Measurements from ENCODE around the gene ATAD3C.
"Not testable (repeated sequence)": the region's sequence is repeated elsewhere in the genome, so short reads cannot be mapped to it uniquely, and the experiment has no call there.

The ATAD3C gene

DNA sequence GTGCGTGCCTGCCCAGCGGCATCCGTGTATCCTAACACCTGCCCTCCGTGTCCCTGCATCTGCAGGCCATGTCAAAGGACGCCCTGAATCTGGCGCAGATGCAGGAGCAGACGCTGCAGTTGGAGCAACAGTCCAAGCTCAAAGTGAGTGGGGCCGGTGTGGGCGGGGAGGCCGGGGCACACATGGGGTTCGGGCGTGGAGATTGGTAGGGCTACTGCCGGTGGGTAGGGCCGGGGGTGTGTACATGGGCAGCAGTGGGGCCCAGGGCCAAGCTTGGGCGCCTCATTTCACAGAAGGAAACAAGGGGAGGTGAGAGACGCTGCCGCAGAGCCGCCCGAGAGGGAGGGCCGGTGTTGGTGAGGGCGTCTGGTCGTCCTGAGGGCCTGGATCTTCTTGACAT is 1.1 kb downstream of the ATAD3C start:
- not testable (repeated sequence) for H3K27ac ChIP-seq (ENCODE audit: insufficient read depth, low read length, poor library complexity, severe bottlenecking); H3K9me3 ChIP-seq (ENCODE audit: control insufficient read depth, low read length); H3K27me3 ChIP-seq (replicated peaks; ENCODE audit: control insufficient read depth, insufficient read depth, low read length, poor library complexity, severe bottlenecking); H3K4me3 ChIP-seq (ENCODE audit: insufficient read depth, low read depth, low read length, poor library complexity, severe bottlenecking); H3K4me1 ChIP-seq (ENCODE audit: control insufficient read depth, insufficient read depth, low read length, poor library complexity, severe bottlenecking); H3K36me3 ChIP-seq (ENCODE audit: control insufficient read depth, insufficient read depth, low read length); DNase-seq

DNA sequence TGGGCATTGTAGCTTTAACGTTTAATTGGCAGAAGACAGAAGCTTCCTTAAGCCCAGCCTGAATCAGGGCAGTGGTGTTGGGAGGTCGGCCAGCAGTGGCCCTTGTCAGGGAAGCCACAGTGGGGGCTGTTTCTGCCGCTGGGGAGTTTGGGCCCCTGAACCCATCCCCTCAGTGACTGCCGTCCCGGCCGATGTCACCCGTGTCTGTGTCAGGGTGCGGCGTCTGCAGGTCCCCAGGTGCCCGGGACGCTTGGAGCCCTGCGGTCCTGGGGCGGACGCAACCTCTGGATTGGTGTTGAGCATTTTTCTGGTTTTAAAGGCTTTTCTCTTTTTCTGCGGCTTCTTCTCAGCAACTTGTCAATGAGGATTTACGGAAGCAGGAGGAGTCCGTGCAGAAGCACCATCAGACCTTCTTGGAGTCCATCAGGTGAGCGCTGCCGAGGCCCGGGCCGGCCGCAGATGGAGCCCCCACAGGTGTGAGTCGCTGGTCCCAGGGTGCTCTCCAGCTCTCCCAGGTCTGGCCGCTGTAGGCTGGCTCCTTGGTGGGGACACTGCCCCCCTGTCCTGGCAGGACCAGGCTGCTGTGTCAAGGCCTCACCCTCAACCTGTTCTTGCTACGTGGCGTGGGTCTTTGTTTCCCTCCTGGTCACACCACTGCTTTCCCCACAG is 2.3 kb downstream of the ATAD3C start:
- DNase-seq, result no peak
- no peaks in the 10 kb centered on the region for H3K36me3 ChIP-seq (ENCODE audit: control insufficient read depth, insufficient read depth, low read length)
- no peak overlapping the region for H3K4me3 ChIP-seq (ENCODE audit: insufficient read depth, low read depth, low read length, poor library complexity, severe bottlenecking)
- H3K4me1 ChIP-seq (ENCODE audit: control insufficient read depth, insufficient read depth, low read length, poor library complexity, severe bottlenecking), result no peaks in the 10 kb centered on the region
- H3K27ac ChIP-seq (ENCODE audit: insufficient read depth, low read length, poor library complexity, severe bottlenecking), result no peak overlapping the region
- no peaks in the 10 kb centered on the region for H3K27me3 ChIP-seq (replicated peaks; ENCODE audit: control insufficient read depth, insufficient read depth, low read length, poor library complexity, severe bottlenecking)
- H3K9me3 ChIP-seq (ENCODE audit: control insufficient read depth, low read length), result no peaks in the 10 kb centered on the region

DNA sequence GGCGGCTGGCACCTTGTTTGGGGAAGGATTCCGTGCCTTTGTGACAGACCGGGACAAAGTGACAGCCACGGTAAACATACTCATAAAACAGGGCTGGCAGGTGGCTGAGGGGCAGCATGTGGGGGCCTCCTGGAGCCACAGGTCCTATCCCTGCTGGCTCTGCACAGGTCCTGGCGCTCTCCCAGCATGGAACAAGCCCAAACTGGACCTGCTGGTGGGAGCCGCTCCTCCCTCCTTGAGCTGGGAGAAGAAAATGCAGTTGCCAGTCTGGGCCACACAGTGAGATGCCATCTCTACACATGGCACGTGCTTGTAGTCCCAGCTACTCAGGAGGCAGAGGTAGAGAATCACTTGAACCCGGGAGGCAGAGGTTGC is 2.9 kb downstream of the ATAD3C start:
- H3K4me1 ChIP-seq (ENCODE audit: control insufficient read depth, insufficient read depth, low read length, poor library complexity, severe bottlenecking); H3K27me3 ChIP-seq (replicated peaks; ENCODE audit: control insufficient read depth, insufficient read depth, low read length, poor library complexity, severe bottlenecking); H3K27ac ChIP-seq (ENCODE audit: insufficient read depth, low read length, poor library complexity, severe bottlenecking); DNase-seq; H3K9me3 ChIP-seq (ENCODE audit: control insufficient read depth, low read length); H3K36me3 ChIP-seq (ENCODE audit: control insufficient read depth, insufficient read depth, low read length); H3K4me3 ChIP-seq (ENCODE audit: insufficient read depth, low read depth, low read length, poor library complexity, severe bottlenecking): not testable (repeated sequence)

DNA sequence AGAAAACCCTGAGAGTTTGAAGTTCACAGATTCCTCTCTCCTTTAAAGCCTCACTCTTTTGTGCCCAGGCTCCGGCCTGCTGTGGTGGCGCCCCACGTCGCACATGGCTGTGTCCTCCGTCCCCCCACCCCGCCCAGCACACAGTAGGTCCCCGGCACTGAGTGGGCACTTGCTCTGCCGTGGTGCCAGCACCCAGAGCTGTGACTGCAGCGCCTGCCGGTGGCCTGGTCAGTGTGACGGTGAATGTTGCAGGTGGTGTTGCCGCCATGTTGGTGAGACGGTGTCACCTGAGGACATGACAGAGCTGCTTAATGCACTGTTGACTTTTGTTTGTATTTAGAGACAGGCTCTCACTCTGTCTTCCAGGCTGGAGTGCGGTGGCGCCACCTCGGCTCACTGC is 3.4 kb downstream of the ATAD3C start:
- Histone ChIP-seq H3K36me3 (ENCODE audit: control insufficient read depth, insufficient read depth, low read length) (no peaks in the 10 kb centered on the region), H3K4me1 (ENCODE audit: control insufficient read depth, insufficient read depth, low read length, poor library complexity, severe bottlenecking) (no peaks in the 10 kb centered on the region), H3K27me3 (replicated peaks; ENCODE audit: control insufficient read depth, insufficient read depth, low read length, poor library complexity, severe bottlenecking) (no peaks in the 10 kb centered on the region), H3K9me3 (ENCODE audit: control insufficient read depth, low read length) (no peaks in the 10 kb centered on the region), H3K27ac (ENCODE audit: insufficient read depth, low read length, poor library complexity, severe bottlenecking) (no peak overlapping the region), H3K4me3 (ENCODE audit: insufficient read depth, low read depth, low read length, poor library complexity, severe bottlenecking) (no peak overlapping the region)
- no peak for DNase-seq

DNA sequence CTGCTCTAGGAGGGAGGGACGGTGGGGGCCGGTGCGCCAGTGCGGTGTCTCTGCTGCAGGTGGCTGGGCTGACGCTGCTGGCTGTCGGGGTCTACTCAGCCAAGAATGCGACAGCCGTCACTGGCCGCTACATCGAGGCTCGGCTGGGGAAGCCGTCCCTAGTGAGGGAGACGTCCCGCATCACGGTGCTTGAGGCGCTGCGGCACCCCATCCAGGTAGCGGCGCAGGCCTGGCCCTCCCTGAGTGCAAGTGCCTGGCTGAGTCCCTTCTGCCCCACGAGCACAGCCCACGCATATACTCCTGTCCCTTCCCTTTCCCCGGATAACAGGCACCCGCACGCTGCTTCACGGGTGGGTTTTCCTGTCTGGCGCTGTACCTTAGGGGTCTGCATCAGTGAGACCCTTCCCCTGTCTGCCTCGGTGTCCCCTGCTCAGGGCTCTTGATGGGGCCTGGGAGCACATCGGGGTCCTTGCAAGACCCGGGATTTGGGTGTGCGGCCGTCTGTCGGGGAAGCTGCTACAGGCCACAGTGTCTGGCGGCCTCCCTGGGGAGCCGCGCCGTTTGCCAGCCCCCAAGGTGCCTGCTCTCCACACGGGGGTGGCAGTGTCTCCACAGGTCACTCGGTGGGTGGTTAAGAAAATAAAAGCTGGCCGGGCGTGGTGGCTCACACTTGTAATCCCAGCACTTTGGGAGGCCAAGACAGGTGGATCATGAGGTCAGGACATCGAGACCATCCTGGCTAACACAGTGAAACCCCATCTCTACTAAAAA is 5.0 kb downstream of the ATAD3C start:
- H3K36me3 ChIP-seq (ENCODE audit: control insufficient read depth, insufficient read depth, low read length); H3K27me3 ChIP-seq (replicated peaks; ENCODE audit: control insufficient read depth, insufficient read depth, low read length, poor library complexity, severe bottlenecking); H3K9me3 ChIP-seq (ENCODE audit: control insufficient read depth, low read length); H3K4me3 ChIP-seq (ENCODE audit: insufficient read depth, low read depth, low read length, poor library complexity, severe bottlenecking); H3K4me1 ChIP-seq (ENCODE audit: control insufficient read depth, insufficient read depth, low read length, poor library complexity, severe bottlenecking); DNase-seq; H3K27ac ChIP-seq (ENCODE audit: insufficient read depth, low read length, poor library complexity, severe bottlenecking): not testable (repeated sequence)

DNA sequence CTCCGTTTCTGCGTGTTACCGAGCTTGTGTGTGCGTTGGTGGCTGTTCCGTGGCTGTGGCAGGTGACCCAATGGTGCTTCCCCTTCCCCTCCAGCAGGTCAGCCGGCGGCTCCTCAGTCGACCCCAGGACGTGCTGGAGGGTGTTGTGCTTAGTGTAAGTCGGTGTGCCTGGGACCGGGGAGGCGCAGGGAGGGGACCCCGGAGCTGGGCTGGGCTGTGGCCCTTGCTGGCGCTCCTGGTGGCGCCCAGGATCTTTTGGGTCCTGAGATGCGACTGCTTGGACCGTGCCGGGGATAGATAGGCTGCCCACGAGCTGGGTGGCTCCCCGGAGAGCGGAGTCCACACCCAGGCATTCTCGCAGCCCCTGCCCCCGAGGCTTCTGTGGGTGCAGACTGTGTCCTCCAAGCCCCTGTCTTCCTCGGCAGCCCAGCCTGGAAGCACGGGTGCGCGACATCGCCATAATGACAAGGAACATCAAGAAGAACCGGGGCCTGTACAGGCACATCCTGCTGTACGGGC is 5.9 kb downstream of the ATAD3C start:
- H3K9me3 ChIP-seq (ENCODE audit: control insufficient read depth, low read length), result no peaks in the 10 kb centered on the region
- H3K27me3 ChIP-seq (replicated peaks; ENCODE audit: control insufficient read depth, insufficient read depth, low read length, poor library complexity, severe bottlenecking), result no peaks in the 10 kb centered on the region
- H3K4me1 ChIP-seq (ENCODE audit: control insufficient read depth, insufficient read depth, low read length, poor library complexity, severe bottlenecking), result no peaks in the 10 kb centered on the region
- no peak overlapping the region for H3K27ac ChIP-seq (ENCODE audit: insufficient read depth, low read length, poor library complexity, severe bottlenecking)
- no peaks in the 10 kb centered on the region for H3K36me3 ChIP-seq (ENCODE audit: control insufficient read depth, insufficient read depth, low read length)
- no peak for DNase-seq
- H3K4me3 ChIP-seq (ENCODE audit: insufficient read depth, low read depth, low read length, poor library complexity, severe bottlenecking), result no peak overlapping the region

DNA sequence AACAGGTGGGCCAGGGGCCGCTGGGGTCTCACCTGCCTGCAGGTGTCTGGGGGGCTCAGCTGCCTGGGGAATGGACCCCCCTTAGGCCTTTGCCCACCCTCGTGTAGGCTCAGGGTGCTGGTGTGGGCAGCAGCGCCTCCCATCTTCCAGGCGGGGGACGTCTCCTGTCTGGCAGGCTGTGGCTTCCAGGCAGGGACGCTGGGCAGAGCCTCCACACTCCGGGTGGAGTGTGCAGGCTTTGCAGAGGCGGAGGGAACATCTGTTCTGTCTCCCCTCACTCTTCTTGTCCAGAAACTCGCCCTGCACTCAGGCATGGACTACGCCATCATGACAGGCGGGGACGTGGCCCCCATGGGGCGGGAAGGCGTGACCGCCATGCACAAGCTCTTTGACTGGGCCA is 6.4 kb downstream of the ATAD3C start:
- not testable (repeated sequence) for DNase-seq; H3K9me3 ChIP-seq (ENCODE audit: control insufficient read depth, low read length); H3K4me3 ChIP-seq (ENCODE audit: insufficient read depth, low read depth, low read length, poor library complexity, severe bottlenecking); H3K27ac ChIP-seq (ENCODE audit: insufficient read depth, low read length, poor library complexity, severe bottlenecking); H3K36me3 ChIP-seq (ENCODE audit: control insufficient read depth, insufficient read depth, low read length); H3K27me3 ChIP-seq (replicated peaks; ENCODE audit: control insufficient read depth, insufficient read depth, low read length, poor library complexity, severe bottlenecking); H3K4me1 ChIP-seq (ENCODE audit: control insufficient read depth, insufficient read depth, low read length, poor library complexity, severe bottlenecking)

DNA sequence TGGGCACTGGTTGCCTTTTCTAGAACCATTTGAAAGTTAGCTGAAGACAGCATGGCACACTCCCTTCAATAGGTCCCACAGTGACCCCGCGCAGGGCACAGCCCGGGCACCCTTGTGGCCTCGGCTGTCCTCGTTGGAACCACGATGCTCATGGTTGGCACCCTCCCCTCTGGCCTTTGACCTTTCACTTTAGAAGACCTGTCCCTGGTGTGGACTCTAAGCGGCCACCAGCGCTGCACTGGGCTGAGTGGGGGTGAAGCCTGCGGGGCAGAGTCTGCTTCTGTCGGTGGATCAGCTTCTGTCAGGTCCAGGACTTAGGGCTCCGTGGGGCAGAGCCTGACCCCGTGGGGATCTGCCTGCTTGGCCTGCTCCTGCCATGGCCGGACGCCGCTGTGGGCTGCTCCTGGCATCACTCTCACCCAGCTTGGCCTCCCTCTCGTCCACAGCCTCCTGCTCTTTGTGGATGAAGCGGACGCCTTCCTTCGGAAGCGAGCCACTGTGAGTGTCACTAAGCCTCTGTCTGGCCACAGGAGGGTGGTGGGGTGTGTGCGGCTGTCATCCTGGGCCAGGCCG is 7.3 kb downstream of the ATAD3C start:
- not testable (repeated sequence) for H3K36me3 ChIP-seq (ENCODE audit: control insufficient read depth, insufficient read depth, low read length); DNase-seq; H3K27ac ChIP-seq (ENCODE audit: insufficient read depth, low read length, poor library complexity, severe bottlenecking); H3K4me3 ChIP-seq (ENCODE audit: insufficient read depth, low read depth, low read length, poor library complexity, severe bottlenecking); H3K9me3 ChIP-seq (ENCODE audit: control insufficient read depth, low read length); H3K4me1 ChIP-seq (ENCODE audit: control insufficient read depth, insufficient read depth, low read length, poor library complexity, severe bottlenecking); H3K27me3 ChIP-seq (replicated peaks; ENCODE audit: control insufficient read depth, insufficient read depth, low read length, poor library complexity, severe bottlenecking)

DNA sequence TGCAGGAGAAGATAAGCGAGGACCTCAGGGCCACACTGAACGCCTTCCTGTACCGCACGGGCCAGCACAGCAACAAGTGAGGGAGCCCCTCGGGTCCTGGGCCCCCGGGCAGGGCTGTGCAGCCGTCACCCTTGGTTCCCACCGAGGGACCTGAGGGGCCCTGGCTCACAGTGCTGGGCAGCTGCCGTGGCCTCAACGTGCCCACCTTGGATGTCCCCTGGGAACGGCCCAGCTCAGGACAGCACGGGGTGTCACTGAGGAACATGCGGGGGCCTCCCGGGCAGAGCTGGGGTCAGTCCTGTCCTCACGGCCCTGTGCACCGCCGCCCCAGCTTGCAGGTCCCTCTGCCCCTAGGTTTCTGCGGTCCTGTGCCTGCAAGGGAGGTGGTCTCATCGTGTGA is 9.7 kb downstream of the ATAD3C start:
- not testable (repeated sequence) for H3K27ac ChIP-seq (ENCODE audit: insufficient read depth, low read length, poor library complexity, severe bottlenecking); H3K4me3 ChIP-seq (ENCODE audit: insufficient read depth, low read depth, low read length, poor library complexity, severe bottlenecking); DNase-seq; H3K9me3 ChIP-seq (ENCODE audit: control insufficient read depth, low read length); H3K36me3 ChIP-seq (ENCODE audit: control insufficient read depth, insufficient read depth, low read length); H3K4me1 ChIP-seq (ENCODE audit: control insufficient read depth, insufficient read depth, low read length, poor library complexity, severe bottlenecking); H3K27me3 ChIP-seq (replicated peaks; ENCODE audit: control insufficient read depth, insufficient read depth, low read length, poor library complexity, severe bottlenecking)

DNA sequence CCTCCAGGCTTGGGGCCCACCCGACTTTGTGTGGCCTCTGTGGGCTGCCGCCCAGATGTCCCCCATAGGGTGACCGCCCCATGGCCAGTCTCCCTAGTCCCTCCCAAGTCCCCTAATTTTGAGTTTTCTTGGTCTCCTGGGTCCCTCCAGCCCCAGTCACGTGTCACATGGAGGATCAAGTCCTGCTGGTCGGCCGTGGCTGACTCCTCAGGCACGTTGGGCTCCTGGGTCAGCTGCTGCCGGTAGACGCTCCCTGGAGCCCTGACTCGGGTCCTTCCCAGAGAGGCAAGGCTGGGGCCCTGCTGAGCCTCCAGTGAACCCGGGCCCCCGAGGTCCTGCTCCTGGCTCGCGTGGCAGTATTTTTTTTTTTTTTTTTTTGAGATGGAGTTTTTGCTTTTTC is 10.2 kb downstream of the ATAD3C start:
- H3K4me3 ChIP-seq (ENCODE audit: insufficient read depth, low read depth, low read length, poor library complexity, severe bottlenecking); H3K27me3 ChIP-seq (replicated peaks; ENCODE audit: control insufficient read depth, insufficient read depth, low read length, poor library complexity, severe bottlenecking); H3K9me3 ChIP-seq (ENCODE audit: control insufficient read depth, low read length); H3K36me3 ChIP-seq (ENCODE audit: control insufficient read depth, insufficient read depth, low read length); DNase-seq; H3K4me1 ChIP-seq (ENCODE audit: control insufficient read depth, insufficient read depth, low read length, poor library complexity, severe bottlenecking); H3K27ac ChIP-seq (ENCODE audit: insufficient read depth, low read length, poor library complexity, severe bottlenecking): not testable (repeated sequence)

Measured in effector memory CD4-positive, alpha-beta T cell (primary cell).